ENCODE results near the gene PRM3. TPM values are rescaled to one million over a fixed set of nuclear protein-coding genes. Genes with fewer than 3 reads are reported as not detected.

The PRM3 gene
- total and polyA plus RNA-seq, 2 of the 8 experiments (the other 6 are each of a cell fraction or from before 2014, with no cell fraction given) = not detected

GRCh38 chr16:11271610-11272009 lies 1.8 kb downstream of the PRM3 start:
- CTCF ChIA-PET (ENCODE audit: partially characterized antibody) = interaction anchor here (0.6 to 8.1 kb wide), 6 partner anchors 14 to 836 kb away, joined by 3 to 79 read pairs (median 4); partner anchors contain the start of gene SOCS1
- WGBS, 2 experiments (ENCODE audit: extremely low coverage in 1 of 2, insufficient coverage in 1 of 2, insufficient read length in 1 of 2, insufficient replicate concordance in 2 of 2, low coverage in 1 of 2, low lambda C conversion rate in 2 of 2, missing lambda C conversion rate in 1 of 2) = 95% methylated on average over 10 of the region's 10 CpGs; no CpG with 5 or more reads in 1 of the 2 experiments
- FAIRE-seq = no peak
- TF ChIP-seq HDAC2 (IDR thresholded peaks at IDR 0.05; ENCODE audit: borderline replicate concordance in 1 of 2, low read depth in 2 of 2, low read length in 2 of 2) (no peak), TCF12 (IDR thresholded peaks at IDR 0.05; ENCODE audit: low read depth, low read length) (no peak), SRF (IDR thresholded peaks at IDR 0.05; ENCODE audit: low read depth, low read length) (no peak), TAF7 (optimal IDR thresholded peaks at IDR 0.05; ENCODE audit: borderline replicate concordance, low read depth, low read length) (no peak), KDM4A (IDR thresholded peaks at IDR 0.05; ENCODE audit: low read depth, low read length, severe bottlenecking) (no peak), SP1 (IDR thresholded peaks at IDR 0.05; ENCODE audit: low read depth, low read length) (no peak), FOSL1 (IDR thresholded peaks at IDR 0.05; ENCODE audit: insufficient read depth, low read depth, low read length) (no peak), KDM5A (IDR thresholded peaks at IDR 0.05; ENCODE audit: low read length) (no peak), ZNF274 (IDR thresholded peaks at IDR 0.05; ENCODE audit: borderline replicate concordance, extremely low read depth, low read length) (no peak), RXRA (IDR thresholded peaks at IDR 0.05; ENCODE audit: insufficient read depth, low read depth, low read length) (no peak), YY1 (IDR thresholded peaks at IDR 0.05; ENCODE audit: low read depth, low read length) (no peak), RBBP5 (IDR thresholded peaks at IDR 0.05; ENCODE audit: borderline replicate concordance, low read depth, low read length) (no peak), BCL11A (IDR thresholded peaks at IDR 0.05; ENCODE audit: low read depth in 2 of 2, low read length in 2 of 2) (no peak)
- TF ChIP-seq, protein P1, sequence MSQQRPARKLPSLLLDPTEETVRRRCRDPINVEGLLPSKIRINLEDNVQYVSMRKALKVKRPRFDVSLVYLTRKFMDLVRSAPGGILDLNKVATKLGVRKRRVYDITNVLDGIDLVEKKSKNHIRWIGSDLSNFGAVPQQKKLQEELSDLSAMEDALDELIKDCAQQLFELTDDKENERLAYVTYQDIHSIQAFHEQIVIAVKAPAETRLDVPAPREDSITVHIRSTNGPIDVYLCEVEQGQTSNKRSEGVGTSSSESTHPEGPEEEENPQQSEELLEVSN (IDR thresholded peaks at IDR 0.05) = no peak

More at GRCh38 chr16:11271610-11272009, 1.8 kb downstream of the PRM3 start:
- H4K20me1 ChIP-seq (replicated peaks in 1 of 2; ENCODE audit: control insufficient read depth in 1 of 2, insufficient read depth in 2 of 2, low read length in 2 of 2) = no peaks in the 10 kb centered on the region
- H3K36me3 ChIP-seq (ENCODE audit: control insufficient read depth in 2 of 4, insufficient read depth in 4 of 4, low read length in 3 of 4) = no peaks in the 10 kb centered on the region
- POLR2A ChIA-PET (ENCODE audit: partially characterized antibody) = interaction anchor here (1.2 kb wide), 1 partner anchor 37 kb away, joined by 3 read pairs; no protein-coding TSS in a partner anchor
- no peak overlapping the region for H2BK5ac ChIP-seq (ENCODE audit: low read depth, low read length)
- no peak overlapping the region for H3K4me2 ChIP-seq (ENCODE audit: insufficient read depth in 1 of 2, low read depth in 2 of 2, low read length in 2 of 2)
- peaks cover 0 to 5% (median 0%) of the 10 kb centered on the region in 4 experiments; a peak in 2 of 7 replicates for H3K4me1 ChIP-seq (replicated peaks in 1 of 4; ENCODE audit: control insufficient read depth in 3 of 4, insufficient read depth in 4 of 4, low read length in 3 of 4)
- H2BK20ac ChIP-seq (ENCODE audit: low read length) = no peak overlapping the region
- no peak overlapping the region for H3K18ac ChIP-seq (ENCODE audit: extremely low read depth, low read length)
- H3K14ac ChIP-seq (ENCODE audit: insufficient read length) = no peak overlapping the region
- no peak overlapping the region for H4K91ac ChIP-seq (replicated peaks; ENCODE audit: insufficient read length, low read length)
- H2AFZ ChIP-seq (ENCODE audit: low read length) = no peak overlapping the region
- H2BK15ac ChIP-seq (ENCODE audit: low read length) = no peak overlapping the region
- no peak overlapping the region for H3K9ac ChIP-seq (replicated peaks in 1 of 4; ENCODE audit: extremely low read depth in 1 of 4, low read depth in 3 of 4, low read length in 3 of 4)
- H3K23me2 ChIP-seq (ENCODE audit: low read depth, low read length) = no peaks in the 10 kb centered on the region; the same call in 1 of the 2 replicates
- H3K79me1 ChIP-seq (ENCODE audit: low read depth, low read length) = no peaks in the 10 kb centered on the region
- no peaks in the 10 kb centered on the region for H3K79me2 ChIP-seq (ENCODE audit: control insufficient read depth in 1 of 2, insufficient read depth in 2 of 2, low read length in 2 of 2)
- no peak for DNase-seq (ENCODE audit: low read depth in 1 of 2, low spot score in 2 of 2)
- no peak overlapping the region for H3K23ac ChIP-seq (ENCODE audit: insufficient read length)
- H3K56ac ChIP-seq (replicated peaks; ENCODE audit: insufficient read length, low read depth, low read length) = no peak overlapping the region
- H4K5ac ChIP-seq (ENCODE audit: insufficient read length, low read depth, low read length) = no peak overlapping the region
- H3K4me3 ChIP-seq (ENCODE audit: extremely low read depth in 1 of 4, insufficient read depth in 2 of 4, low read depth in 3 of 4, low read length in 4 of 4) = no peak overlapping the region
- no peak overlapping the region for H2AK5ac ChIP-seq (ENCODE audit: low read depth, low read length)
- H2BK12ac ChIP-seq (ENCODE audit: low read depth, low read length) = 0 out of 2 replicates have a peak overlapping the region, but pooled peaks have one; percentile 39
- H2BK120ac ChIP-seq (replicated peaks; ENCODE audit: low read depth, low read length) = no peak overlapping the region
- no peaks in the 10 kb centered on the region for H3K27me3 ChIP-seq (replicated peaks in 1 of 4; ENCODE audit: control insufficient read depth in 3 of 4, extremely low read depth in 1 of 4, insufficient read depth in 3 of 4, low read length in 3 of 4)
- no peak overlapping the region for H3K27ac ChIP-seq (ENCODE audit: low read depth, low read length)
- H4K8ac ChIP-seq (ENCODE audit: extremely low read depth, insufficient read depth, low read length) = no peak overlapping the region
- H3K4ac ChIP-seq (replicated peaks; ENCODE audit: insufficient read length, low read depth, low read length) = no peak overlapping the region
- H3K9me3 ChIP-seq (ENCODE audit: insufficient read depth in 2 of 2, low read depth in 1 of 2, low read length in 1 of 2) = no peaks in the 10 kb centered on the region
